IPS-NIHi7 (cell line): ENCODE results near the gene PNPLA7.
A peak's percentile ranks its signal among the peaks of the same experiment; 100 is the strongest.
"Not testable (repeated sequence)": the region's sequence is repeated elsewhere in the genome, so short reads cannot be mapped to it uniquely, and the experiment has no call there.

Experiments
- DNase-seq: peaks from one replicate; pipeline ENCODE4 v3.0.0; 2012; ENCODE audit warnings: mixed read lengths; ENCODE audit errors: extremely low spot score

Gene PNPLA7

GRCh38 chr9:137452006-137452760 is 98.0 kb downstream of the PNPLA7 start:
- DNase-seq, result no peak

- DNase-seq, result not testable (repeated sequence)
Measured at GRCh38 chr9:137451264-137452005, 98.8 kb downstream of the PNPLA7 start.

- DNase-seq, result not testable (repeated sequence)
Measured at GRCh38 chr9:137450539-137451222, 99.5 kb downstream of the PNPLA7 start.

- DNase-seq, result no peak
Measured at GRCh38 chr9:137449931-137450538, 100.2 kb downstream of the PNPLA7 start.

GRCh38 chr9:137449081-137449844 is 100.9 kb downstream of the PNPLA7 start:
- DNase-seq, result no peak

DNA sequence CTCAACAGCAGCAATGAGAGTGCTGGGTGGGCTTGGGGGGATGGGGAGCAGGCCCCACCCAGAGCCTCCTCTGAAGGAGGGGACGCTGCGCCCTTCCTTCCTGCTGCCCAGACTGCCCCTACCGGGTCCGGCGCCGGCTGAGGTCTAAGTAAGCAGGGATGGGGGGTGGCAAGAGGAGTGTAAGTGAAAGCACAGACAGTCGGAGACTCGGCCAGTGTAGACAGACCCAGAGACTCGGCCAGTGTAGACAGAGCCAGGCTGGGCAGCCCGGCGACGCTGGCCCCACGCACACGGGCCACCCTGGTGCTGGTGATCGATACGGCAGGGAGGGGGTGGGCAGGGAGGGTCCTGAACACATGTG is 101.6 kb downstream of the PNPLA7 start:
- no peak for DNase-seq

DNA sequence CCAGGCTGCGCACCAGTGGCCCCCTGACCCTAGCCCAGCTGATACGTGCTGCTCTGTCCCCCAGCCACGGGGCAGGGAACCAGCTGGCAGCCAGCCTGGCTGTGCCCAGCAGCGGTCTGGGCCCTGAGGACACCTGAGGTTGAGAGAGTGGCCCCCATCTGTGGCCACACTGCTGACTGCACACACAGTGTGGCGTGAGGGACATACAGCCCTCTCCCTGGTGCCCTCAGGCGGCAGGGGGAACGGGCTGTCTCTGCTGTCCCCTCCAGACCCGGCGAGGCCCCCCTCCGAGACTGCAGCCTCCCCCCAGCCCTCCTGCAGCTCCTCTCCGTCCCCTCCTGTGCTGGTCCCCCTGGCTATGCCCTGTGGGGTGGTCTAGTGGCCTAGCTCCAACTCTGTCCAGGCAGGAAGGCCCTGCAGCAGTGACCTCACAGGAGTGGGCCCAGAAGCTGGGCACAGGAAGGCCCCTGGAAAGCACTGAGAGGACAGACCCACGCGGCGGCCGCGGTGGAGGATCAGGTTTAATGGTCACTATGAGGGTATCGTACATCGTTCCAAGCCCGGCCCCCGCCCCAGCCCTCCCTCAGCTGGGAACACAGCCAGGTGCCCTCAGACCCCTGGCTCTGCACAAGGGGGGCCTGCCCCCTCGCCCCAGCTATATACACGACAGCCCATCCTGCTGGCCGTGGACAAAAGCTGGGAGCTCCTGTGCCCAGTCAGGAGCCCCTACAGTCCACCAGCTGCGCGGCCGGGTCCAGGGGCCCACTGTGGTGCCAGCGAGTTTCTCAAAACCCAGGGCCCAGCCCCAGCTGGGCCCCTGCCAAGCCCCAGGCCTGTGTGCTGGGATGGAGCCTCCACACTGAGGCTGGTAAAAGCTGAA is 102.2 kb downstream of the PNPLA7 start:
- DNase-seq, result no peak

DNA sequence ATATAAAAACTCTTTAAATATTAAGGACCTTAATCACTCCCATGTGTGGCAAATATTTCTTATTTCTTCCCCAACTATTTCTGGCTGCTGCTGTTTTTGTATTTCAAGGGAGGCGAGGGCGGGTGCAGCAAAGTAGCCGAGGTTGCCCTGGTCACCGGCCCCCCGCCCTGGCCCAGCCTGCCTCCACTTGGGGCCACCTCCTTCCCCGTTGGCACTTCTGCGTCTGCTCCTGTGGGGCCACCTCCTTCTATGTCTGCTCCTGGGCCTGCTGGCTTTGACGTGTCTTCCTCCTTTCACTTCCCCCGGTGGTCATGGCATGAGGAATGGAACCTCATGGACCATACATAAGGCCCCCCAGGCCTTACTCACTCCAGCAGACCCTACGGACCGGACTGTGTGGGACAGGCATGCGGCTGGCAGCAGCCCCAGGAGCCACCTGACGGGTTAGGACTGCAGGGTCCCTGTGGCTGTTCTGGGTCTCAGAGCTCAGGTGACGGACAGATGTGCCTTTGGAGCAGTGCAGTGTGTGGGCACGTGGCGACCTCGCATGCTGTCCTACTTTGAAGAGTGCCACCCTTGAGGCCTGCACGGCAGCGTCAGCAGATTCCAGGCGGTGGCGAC is 103.2 kb downstream of the PNPLA7 start:
- no peak for DNase-seq

- no peak for DNase-seq
Measured at GRCh38 chr9:137445930-137446431, 104.2 kb downstream of the PNPLA7 start.

- DNase-seq, result peak; percentile 69
Measured at GRCh38 chr9:137445275-137445807, 104.9 kb downstream of the PNPLA7 start.

GRCh38 chr9:137444106-137444790 is 106.0 kb downstream of the PNPLA7 start:
- DNase-seq, result no peak

GRCh38 chr9:137441935-137442321 is 108.3 kb downstream of the PNPLA7 start:
- no peak for DNase-seq

DNA sequence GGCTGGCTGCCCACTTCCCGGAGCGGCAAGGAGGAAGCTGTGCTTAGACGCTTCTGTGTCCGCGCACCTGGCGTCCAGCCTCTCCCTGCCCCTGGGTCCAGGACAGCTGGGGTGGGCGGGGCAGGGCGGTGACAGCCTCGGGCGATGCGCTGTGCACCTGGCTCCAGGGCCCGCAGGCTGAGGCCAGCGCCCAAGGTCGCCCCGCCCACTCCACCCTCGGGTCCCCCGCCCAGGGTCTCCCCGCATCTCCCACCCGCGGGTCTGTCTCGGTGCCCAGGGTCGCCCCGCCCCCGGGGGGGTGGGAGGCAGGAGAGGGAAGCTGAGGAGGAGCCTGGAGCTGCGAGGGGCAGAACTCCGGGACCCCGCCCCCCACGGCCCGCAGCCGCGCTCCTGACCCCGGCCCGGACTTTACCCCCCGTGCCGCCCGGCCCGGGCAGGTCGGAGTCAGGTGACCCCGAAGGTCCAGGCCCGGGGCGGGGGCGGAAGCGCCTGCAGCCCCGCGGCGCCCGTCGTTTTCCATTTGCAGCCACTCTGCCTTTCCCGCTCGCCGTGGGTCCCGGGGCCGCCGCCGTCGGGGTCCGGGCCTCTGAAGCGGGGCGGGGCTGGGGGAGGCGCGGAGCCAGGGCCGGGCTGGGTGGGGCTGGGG is 108.8 kb downstream of the PNPLA7 start, which contains the start of gene ENTPD8:
TSS of gene ENTPD8 (minus strand) at position 69 of the 646 bp plus-strand sequence. CDS start 3,072 bp downstream, outside the sequence.
- DNase-seq, result peak; percentile 90

- DNase-seq, result no peak
Measured at GRCh38 chr9:137439158-137439714, 111.0 kb downstream of the PNPLA7 start.

GRCh38 chr9:137438591-137439157 is 111.5 kb downstream of the PNPLA7 start:
- DNase-seq, result no peak

GRCh38 chr9:137437691-137438590 is 112.3 kb downstream of the PNPLA7 start:
- no peak for DNase-seq
